ENCODE results near the gene GNB5.

- TF ChIP-seq EP300 (IDR thresholded peaks at IDR 0.05; ENCODE audit: low read depth) (no peak), POLR2A (IDR thresholded peaks at IDR 0.05) (no peak)
These were observed 123.1 kb downstream of the GNB5 start for GRCh38 chr15:52068004-52068615.
